Smooth muscle cell (in vitro differentiated cells): ENCODE results near the gene MAEL. TPM values are rescaled to one million over a fixed set of nuclear protein-coding genes. Genes with fewer than 3 reads are reported as not detected.
A peak's percentile ranks its signal among the peaks of the same experiment; 100 is the strongest.

Source experiments
- DNase-seq: peaks from one replicate; lab custom pipeline; 2025; ENCODE audit not compliant: unreplicated experiment; lab: John Stamatoyannopoulos, UW
- H2AFZ ChIP-seq: fragments of 200-600 bp; sonication (generic); 2 replicates; pipeline ENCODE4 v1.6.0; 2016; ENCODE audit warnings: antibody characterized with exemption, low read depth, mild to moderate bottlenecking
- H3F3A ChIP-seq: fragments of 200-600 bp; sonication (generic); 2 replicates; pipeline ENCODE4 v1.6.0; 2017; ENCODE audit warnings: antibody characterized with exemption, low read depth
- H3K27ac ChIP-seq: fragments of 200-600 bp; sonication (generic); 2 replicates; pipeline ENCODE4 v1.5.1; 2016; ENCODE audit warnings: low read depth, mild to moderate bottlenecking
- H3K27me3 ChIP-seq: fragments of 200-600 bp; sonication (generic); 2 replicates; pipeline ENCODE4 v1.6.1; 2016; ENCODE audit warnings: low read depth, mild to moderate bottlenecking
- H3K36me3 ChIP-seq: fragments of 200-600 bp; sonication (generic); 2 replicates; pipeline ENCODE4 v1.5.1; 2016; ENCODE audit warnings: low read depth
- H3K4me1 ChIP-seq: fragments of 200-600 bp; sonication (generic); 2 replicates; pipeline ENCODE4 v1.5.1; 2016; ENCODE audit warnings: low read depth
- H3K4me2 ChIP-seq: fragments of 200-600 bp; sonication (generic); 2 replicates; pipeline ENCODE4 v1.6.0; 2016; ENCODE audit warnings: mild to moderate bottlenecking
- H3K4me3 ChIP-seq: fragments of 200-600 bp; sonication (generic); 2 replicates; pipeline ENCODE4 v1.5.1; 2016; ENCODE audit warnings: mild to moderate bottlenecking
- H3K79me2 ChIP-seq: fragments of 200-600 bp; sonication (generic); 2 replicates; pipeline ENCODE4 v1.6.0; 2016; ENCODE audit warnings: low read depth, mild to moderate bottlenecking
- H3K9ac ChIP-seq: fragments of 200-600 bp; sonication (generic); 2 replicates; pipeline ENCODE4 v1.6.0; 2016; ENCODE audit warnings: low read depth
- H3K9me3 ChIP-seq: fragments of 200-600 bp; sonication (generic); replicated peaks from 2 replicates; pipeline ENCODE4 v1.5.1; 2016; ENCODE audit warnings: low read depth
- H4K20me1 ChIP-seq: fragments of 200-600 bp; sonication (generic); 2 replicates; pipeline ENCODE4 v1.6.0; 2016; ENCODE audit warnings: low read depth
- WGBS: methylation state at CpG from one replicate; pipeline ENCODE4 v1.1.7; 2016; ENCODE audit warnings: low lambda C conversion rate; 5-methylcytosine and 5-hydroxymethylcytosine counted together
- polyA plus RNA-seq: library from polyadenylated mRNA; unstranded; fragments of >200 nt; fragmentation: Nextera tagmentation; extraction: Ambion mirVana; gene quantifications from 2 replicates; pipeline ENCODE4 v1.2.1, GENCODE V29; 2016
- total RNA-seq: library from RNA; depleted of rRNA; stranded (reverse); fragments of >200 nt; gene quantifications from 2 replicates; pipeline ENCODE4 v1.2.3, GENCODE V29; 2014
- TF ChIP-seq, protein P1 (sequence below): fragments of 200-600 bp; sonication (generic); IDR thresholded peaks from 2 replicates; pipeline ENCODE4 v1.5.1; 2017; ENCODE audit warnings: borderline replicate concordance, mild to moderate bottlenecking, antibody characterized with exemption; ENCODE audit not compliant: insufficient read depth, poor library complexity, severe bottlenecking

Gene MAEL
- total and polyA plus RNA-seq, 2 experiments from 2014 or later: 0.27 TPM; not detected in 1

DNA sequence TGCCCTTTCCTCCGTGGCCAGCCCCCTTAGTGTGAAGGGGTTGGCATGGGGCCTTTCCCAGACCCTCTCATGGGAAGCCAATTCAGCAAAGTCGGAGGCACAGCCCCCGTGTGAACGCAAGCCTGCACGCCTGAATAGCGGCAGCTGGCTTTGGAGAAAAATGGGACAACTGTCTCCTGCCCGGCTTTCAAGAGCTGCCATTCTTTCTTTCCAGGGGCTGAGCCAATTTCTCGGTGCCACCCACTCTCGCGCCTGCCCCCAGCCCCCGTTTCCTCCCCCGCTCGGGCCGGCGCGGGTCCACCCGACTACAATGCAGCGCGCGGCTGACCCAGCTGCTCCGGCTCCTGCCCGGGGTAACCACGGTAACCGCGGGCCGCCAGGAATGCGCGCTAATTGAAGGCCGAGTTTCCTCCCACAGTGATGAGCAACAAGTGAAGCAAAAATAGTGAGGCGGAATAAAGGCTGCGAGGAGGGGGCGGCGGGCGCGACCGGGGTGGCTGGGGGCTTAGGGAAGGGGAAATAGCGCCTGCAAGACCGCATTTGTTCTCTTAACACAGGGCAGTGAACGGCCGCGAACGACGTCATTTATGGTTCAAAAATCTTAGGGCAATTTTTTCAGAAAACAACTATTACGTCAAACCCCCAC is 41.6 kb upstream of the MAEL start:
- 10% methylated on average over 44 of the region's 44 CpGs for WGBS
- Histone ChIP-seq H3K9me3 (no peaks in the 10 kb centered on the region), H2AFZ (peak overlapping the region; percentile 28), H3K4me3 (peak overlapping the region; percentile 43), H3K36me3 (no peaks in the 10 kb centered on the region), H3K79me2 (no peaks in the 10 kb centered on the region), H3K27ac (no peak overlapping the region), H3K9ac (no peak overlapping the region), H3K27me3 (no peaks in the 10 kb centered on the region), H3K4me2 (peak overlapping the region; percentile 82), H4K20me1 (no peaks in the 10 kb centered on the region), H3F3A (peaks cover 6% of the 10 kb centered on the region), H3K4me1 (peaks cover 71% of the 10 kb centered on the region)
- DNase-seq: peak; percentile 9
- TF ChIP-seq, protein P1, sequence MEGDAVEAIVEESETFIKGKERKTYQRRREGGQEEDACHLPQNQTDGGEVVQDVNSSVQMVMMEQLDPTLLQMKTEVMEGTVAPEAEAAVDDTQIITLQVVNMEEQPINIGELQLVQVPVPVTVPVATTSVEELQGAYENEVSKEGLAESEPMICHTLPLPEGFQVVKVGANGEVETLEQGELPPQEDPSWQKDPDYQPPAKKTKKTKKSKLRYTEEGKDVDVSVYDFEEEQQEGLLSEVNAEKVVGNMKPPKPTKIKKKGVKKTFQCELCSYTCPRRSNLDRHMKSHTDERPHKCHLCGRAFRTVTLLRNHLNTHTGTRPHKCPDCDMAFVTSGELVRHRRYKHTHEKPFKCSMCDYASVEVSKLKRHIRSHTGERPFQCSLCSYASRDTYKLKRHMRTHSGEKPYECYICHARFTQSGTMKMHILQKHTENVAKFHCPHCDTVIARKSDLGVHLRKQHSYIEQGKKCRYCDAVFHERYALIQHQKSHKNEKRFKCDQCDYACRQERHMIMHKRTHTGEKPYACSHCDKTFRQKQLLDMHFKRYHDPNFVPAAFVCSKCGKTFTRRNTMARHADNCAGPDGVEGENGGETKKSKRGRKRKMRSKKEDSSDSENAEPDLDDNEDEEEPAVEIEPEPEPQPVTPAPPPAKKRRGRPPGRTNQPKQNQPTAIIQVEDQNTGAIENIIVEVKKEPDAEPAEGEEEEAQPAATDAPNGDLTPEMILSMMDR: no peak

DNA sequence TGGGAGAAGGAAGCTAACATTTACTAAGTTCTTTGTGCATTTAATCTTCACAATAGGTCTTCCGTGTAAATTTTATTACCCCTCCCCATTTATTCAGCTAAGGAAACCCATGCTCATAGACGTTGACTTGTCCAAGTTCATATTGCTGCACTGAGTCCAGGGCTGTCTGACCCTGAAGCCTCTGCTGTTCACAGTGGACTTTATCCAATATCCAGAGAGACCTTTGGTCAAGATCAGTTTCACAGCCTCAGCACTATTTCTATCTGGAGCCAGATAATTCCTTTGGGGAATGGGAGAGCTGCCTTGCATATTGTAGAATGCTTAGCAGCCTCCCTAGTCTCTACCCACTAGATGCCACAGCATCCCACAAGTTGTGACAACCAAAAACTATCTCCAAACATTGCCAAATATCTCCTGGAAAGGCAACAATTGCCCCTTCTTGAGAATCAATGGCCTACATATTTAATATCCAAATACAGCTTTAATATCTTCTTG is 40.2 kb upstream of the MAEL start:
- H3K27me3 ChIP-seq: no peaks in the 10 kb centered on the region
- no peak overlapping the region for H3K4me2 ChIP-seq
- no peaks in the 10 kb centered on the region for H3K79me2 ChIP-seq
- no peak overlapping the region for H3K9ac ChIP-seq
- H4K20me1 ChIP-seq: no peaks in the 10 kb centered on the region
- peaks cover 76% of the 10 kb centered on the region for H3K4me1 ChIP-seq
- H3K9me3 ChIP-seq: no peaks in the 10 kb centered on the region
- no peaks in the 10 kb centered on the region for H3K36me3 ChIP-seq
- DNase-seq: no peak
- H3K4me3 ChIP-seq: no peak overlapping the region
- WGBS: 91% methylated on average over 2 of the region's 2 CpGs
- H3F3A ChIP-seq: peaks cover 2% of the 10 kb centered on the region
- no peak overlapping the region for H2AFZ ChIP-seq
- TF ChIP-seq, protein P1: no peak
- no peak overlapping the region for H3K27ac ChIP-seq

DNA sequence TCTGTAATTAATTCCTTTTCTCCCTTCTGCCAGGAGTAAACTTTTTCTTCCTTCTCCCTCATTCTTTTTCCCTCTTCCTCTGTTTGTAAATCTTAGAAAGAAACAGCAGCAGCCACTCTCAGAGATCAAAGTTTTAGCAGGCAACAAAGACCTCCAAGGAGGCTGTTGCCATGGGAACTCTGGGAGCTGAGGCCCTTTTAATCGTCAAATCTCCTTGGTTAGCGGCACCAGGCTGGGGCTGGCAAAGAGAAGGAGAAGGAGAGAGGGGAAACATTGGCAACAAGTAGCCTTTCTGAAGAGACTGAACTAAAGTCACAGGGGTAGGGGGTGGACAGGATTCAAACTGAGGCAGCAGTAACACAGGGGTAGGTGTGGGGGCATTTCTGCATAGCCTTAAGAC is 38.9 kb upstream of the MAEL start:
- no peaks in the 10 kb centered on the region for H3K79me2 ChIP-seq
- no peak overlapping the region for H2AFZ ChIP-seq
- H3F3A ChIP-seq: no peaks in the 10 kb centered on the region
- H3K4me1 ChIP-seq: peaks cover 71% of the 10 kb centered on the region
- no peak for DNase-seq
- H3K27me3 ChIP-seq: no peaks in the 10 kb centered on the region
- TF ChIP-seq, protein P1: no peak
- H3K4me3 ChIP-seq: no peak overlapping the region
- H3K9me3 ChIP-seq: no peaks in the 10 kb centered on the region
- no peak overlapping the region for H3K4me2 ChIP-seq
- H4K20me1 ChIP-seq: no peaks in the 10 kb centered on the region
- no peak overlapping the region for H3K9ac ChIP-seq
- H3K36me3 ChIP-seq: no peaks in the 10 kb centered on the region
- WGBS: 39% methylated on average over 2 of the region's 2 CpGs
- H3K27ac ChIP-seq: no peak overlapping the region

DNA sequence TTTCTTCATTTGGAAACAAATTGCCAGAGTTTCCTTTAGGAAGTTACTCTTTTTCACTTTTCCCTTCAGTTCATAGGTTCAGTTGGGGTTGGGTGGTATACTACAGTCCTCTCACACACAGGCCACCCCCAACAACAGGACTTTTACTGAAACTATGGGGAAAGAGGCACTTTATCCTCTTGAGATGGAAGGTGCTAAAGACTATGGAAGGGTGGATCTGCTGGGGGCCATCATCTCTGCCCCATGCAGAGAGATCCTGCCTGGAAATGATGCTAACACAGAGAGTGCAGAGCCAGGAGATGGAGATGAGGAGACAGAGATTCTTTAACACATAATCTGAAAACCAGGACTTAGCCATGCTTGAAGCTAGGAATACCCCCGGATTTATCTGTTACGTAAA is 38.0 kb upstream of the MAEL start:
- no peak for DNase-seq
- Histone ChIP-seq H3K4me2 (no peak overlapping the region), H3K27ac (no peak overlapping the region), H3K9ac (no peak overlapping the region), H3K79me2 (no peaks in the 10 kb centered on the region), H4K20me1 (no peaks in the 10 kb centered on the region), H3K27me3 (no peaks in the 10 kb centered on the region), H3K4me1 (peaks cover 62% of the 10 kb centered on the region), H2AFZ (no peak overlapping the region), H3K9me3 (no peaks in the 10 kb centered on the region), H3F3A (no peaks in the 10 kb centered on the region), H3K36me3 (no peaks in the 10 kb centered on the region), H3K4me3 (no peak overlapping the region)
- TF ChIP-seq, protein P1: no peak
- 78% methylated on average over 2 of the region's 2 CpGs for WGBS
